Right kidney (tissue), 1 donor: Measurements from ENCODE around the gene ABAT.

Source experiments
- DNase-seq: peaks from one replicate; pipeline ENCODE4 v3.0.0-alpha.2; 2016

The ABAT gene

DNA sequence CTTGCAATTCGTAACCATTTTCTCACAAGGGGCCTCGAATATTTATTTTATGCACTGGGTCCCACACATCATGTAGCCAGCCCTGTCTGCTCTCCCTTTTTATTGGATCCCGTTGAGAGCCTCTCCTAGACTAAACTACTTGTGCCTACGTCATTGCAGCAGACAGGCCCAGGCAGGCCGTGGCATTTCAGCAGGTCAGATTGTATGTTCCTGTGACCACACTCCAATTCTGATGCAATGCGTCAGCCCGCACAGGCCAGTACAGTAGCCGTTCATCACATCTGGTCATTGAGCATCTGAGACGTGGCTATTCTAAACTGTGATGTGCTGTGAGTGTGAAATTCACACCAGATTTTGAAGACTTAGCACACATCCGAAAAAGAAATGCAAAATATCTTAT is 42.2 kb downstream of the ABAT start:
- DNase-seq: no peak

DNA sequence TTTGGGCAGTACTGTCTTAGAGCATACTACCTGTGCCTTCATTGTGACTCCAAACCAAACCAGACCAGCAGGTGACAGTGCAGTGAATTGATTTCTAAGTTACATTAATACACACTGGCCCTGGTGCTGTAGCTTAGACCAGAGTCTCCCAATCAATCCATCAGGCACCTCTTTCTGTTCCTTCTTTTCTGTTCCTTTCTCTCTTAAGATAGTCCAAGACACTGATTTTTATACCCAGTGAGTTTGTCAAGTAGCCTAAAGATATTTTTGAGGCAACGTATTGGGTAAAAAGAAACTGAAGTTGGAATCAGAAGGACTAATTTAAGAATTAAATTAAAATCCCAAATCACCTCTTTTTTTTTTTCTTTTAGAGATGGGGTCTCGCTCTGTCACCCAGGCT is 43.1 kb downstream of the ABAT start:
- DNase-seq: no peak

DNA sequence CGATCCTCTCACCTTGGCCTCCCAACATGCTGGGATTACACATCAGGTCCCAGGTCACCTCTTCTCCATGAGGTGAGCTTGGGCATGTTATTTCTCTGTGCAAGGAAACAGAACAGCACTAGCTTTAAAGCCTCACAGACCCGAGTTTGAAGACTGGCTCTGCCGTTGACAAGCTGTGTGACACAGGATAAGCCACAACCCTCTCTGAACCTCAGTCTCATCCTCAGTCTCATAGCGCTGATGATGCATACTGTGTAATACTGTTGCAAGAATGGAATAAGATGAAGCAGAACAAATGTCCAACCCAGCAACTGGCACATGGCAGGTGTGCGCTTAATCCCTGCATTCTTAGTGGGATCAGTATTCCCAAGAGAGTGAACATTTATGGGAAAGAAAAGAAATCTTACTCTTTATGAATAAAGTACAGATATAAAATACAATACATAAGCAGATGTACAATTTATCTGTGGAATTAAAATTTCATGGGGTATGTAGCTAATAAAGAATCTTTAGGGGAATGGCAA is 43.5 kb downstream of the ABAT start:
- no peak for DNase-seq

DNA sequence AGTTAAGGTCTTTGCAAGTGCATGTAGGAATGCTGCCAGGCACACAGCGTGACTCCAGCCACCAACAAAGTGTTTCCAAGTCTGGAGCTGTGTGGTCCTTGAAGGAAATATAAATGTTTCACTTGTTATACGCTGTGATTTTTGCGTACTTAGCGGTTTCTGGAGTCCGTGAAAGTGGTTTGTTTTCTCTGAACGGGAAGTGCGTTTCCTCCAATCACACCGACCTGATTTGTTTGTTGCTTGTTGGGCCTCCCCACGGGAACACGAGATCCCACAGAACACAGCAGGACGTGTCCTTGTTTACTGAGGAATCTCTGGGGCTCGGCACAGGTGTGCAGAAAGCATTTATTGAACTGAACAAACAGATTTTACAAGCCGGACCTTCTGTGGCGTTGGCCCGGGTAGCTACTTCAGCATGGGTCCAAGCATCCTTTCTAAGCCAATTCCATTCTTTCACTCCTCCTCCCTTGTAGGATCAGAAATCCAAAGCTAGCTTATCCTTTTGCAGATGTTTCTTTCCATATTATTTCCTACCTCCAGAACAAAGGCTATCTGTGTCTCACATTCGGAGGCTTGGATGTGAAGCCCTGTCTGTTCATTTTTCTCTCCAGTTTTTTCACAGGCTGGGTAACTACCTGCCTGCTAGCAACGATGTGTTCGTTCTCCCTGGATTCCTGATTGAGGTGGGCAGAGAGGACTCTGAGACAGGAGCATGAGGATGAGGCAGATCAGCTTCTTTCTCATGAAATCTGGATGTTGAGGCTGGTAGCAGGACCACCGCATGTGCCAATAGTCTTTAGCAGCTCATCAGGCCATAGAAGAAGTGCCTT is 44.6 kb downstream of the ABAT start:
- DNase-seq: no peak

- DNase-seq: peak; percentile 68
These were observed 45.9 kb downstream of the ABAT start for GRCh38 chr16:8720080-8720966.

GRCh38 chr16:8720967-8721308 is 46.5 kb downstream of the ABAT start:
- DNase-seq: no peak

DNA sequence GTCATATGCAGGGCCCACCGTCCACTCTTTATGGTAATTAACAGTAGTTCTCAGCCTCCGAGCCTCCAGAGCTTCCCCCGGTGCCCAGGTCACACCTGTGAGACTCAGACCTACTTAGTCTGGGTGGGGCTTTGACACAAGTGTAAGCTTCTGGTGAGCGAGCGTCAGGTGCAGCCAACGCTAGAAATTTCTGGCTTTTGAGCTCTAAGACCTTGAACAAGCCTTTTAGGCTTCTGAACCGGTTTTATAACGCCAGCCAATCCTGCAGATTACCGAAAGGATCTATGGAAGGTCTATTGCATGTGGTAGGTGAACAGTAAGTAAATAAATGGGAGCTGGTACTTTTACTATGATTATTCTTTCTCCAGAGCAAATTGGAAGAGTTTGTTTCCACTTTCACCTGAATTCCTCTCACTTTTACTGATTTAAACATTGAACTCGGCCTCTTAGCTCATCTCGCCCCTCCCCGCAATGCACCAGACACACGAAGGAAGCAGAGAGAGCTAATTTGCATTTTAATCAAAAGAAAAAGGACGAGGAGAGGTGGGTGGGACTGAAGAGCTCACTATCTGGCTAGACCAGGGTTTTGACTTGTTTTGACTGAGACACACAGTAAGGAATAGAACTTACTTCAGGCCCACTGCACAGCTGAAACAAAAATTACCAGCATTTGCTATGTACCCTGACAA is 47.1 kb downstream of the ABAT start:
- no peak for DNase-seq

GRCh38 chr16:8722025-8722348 is 47.6 kb downstream of the ABAT start:
- no peak for DNase-seq

- DNase-seq: no peak
These were observed 51.2 kb downstream of the ABAT start for GRCh38 chr16:8725513-8726178.

DNA sequence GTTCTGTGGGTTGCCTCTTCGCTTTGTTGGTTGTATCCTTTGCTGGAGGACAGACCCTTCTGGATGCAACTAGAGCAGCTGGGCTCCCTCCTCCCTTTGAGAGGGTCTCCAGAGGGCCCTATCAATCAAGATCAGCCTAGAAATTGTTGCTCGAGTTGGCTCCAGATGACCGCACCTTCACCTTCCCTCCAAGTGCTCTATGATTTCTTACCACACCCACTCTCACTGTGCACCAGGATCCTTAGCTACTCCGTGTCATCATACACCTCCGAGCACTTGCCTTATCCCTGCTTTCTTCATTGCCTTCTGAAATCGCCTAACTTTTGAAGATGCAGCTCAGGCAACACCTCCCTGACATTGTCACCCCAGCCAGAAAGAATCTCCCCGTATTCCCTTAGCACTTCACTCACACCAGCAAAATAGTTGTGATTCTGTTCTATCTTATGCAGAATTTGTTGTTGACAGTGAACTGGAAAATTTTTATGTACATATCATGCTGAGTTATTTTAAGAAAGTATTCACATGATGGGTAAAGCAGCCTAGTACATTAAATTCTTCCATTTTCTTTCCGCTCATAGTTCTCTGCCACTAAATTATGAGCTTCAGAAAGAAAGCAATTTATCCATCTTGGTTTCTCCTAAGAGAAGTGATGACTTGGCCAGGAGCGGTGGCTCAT is 52.9 kb downstream of the ABAT start:
- no peak for DNase-seq

DNA sequence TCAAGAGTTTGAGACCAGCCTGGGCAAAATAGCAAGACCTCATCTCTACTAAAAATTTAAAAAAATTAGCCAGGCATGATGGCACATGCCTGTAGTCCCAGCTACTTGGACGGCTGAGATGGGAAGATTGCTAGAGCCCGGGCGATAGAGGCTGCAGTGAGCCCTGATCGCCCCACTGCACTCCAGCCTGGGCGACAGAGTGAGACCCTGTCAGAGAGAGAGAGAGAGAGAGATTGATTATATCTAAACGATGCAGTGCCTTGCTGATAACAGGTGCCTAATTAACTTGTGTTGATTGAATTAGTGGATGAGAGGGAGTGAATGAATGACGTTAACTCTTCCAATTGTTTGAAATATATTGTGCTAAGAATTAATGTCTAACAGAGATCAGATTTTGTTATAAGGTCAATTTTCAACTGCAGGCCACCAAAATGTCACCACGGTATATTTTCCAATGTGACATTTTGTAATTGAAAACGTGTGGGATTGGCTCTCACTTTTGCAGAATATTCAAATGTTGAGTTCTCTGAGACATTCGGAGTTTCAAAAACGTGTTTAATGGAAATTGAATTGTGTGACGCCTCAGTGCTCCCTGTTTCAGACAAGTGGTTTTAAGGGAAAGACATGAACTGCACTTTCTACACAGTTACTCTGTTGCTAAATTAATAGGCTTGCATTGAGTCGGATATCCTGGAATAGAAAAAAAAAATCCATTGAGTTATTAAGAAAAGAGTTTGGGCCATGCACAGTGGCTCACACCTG is 53.6 kb downstream of the ABAT start:
- DNase-seq: no peak

GRCh38 chr16:8729779-8730334 is 55.4 kb downstream of the ABAT start:
- DNase-seq: no peak

DNA sequence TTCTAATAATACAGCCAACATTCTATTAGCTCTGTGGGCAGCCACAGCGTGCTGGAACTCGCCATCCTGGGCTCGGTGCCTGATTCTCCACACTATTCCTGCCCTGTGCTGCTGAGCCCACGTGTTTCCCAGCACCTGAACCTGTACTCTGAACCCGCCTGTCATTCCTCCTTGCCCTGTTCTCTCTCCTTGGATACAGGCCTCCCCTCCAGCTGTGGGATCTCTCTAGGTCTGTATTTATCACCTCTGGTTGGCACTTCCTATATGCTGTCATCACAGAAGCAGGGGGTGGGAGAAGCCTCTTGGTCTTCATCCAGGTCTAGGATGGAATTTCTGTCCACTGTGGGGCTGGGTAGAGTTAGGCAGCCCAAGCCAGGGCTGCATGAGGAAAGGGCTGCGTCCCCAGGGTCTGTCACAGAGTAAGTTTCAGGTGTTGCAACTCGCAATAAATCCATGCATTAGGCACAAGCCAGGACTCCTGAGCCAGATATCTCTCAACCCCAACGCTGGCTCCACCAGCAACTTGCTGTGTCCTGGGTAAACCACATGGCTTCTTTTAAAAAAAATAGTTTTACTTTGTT is 56.0 kb downstream of the ABAT start:
- DNase-seq: no peak

DNA sequence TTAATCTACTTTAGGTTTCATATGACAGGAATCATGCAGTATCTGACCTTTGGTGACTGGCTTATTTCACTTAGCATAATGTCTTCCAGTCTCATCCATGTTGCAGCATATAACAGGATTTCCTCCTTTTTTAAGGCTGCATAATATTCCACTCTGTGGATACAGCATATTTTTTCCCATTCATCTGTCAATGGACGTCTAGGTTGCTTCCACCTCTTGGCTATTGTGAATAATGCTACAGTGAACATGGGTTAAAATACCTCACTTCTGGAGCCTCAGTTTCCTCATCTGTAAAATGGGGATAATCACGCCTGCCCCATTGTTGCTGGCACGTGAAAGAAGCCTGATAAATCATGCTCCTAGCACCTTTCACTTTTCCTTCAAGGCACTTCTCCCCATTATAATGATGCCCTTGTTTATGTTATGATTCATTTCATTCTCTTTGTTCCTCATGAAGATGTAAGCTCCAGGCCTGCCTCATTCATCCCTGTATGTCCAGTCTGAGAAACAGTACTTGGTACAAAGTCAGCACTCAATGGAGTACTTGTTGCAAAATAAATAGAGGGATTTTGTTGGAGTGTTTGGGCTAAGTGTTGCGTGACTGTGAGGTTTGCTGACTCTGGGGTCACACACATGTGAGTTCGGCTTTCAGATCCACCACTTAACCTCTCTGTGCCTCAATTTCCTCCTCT is 59.6 kb downstream of the ABAT start:
- no peak for DNase-seq

- no peak for DNase-seq
These were observed 61.2 kb downstream of the ABAT start for GRCh38 chr16:8735574-8735973.

DNA sequence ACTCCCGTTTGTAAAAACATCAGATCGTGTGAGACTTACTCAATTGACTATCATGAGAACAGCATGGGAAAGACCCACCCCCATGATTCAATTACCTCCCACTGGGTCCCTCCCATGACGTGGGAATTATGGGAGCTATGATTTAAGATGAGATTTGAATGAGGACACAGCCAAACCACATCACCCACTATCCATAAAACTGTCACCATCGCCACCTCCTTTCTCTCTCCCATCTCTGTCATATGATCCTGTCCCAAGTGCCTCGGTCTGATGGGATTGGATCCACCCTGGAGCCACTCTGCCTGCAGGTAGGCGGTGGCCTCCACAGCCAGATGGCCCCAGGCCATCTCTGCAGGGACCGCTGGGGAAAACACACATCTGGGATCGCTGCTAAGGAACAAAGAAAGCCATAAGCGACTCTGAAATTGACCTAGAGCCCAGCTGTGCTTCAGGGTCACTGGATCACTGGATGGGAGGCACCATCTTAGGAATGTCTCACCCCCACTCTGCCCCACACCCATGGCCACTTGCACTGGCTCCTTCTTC is 61.8 kb downstream of the ABAT start:
- DNase-seq: no peak

GRCh38 chr16:8739151-8739550 is 64.7 kb downstream of the ABAT start:
- DNase-seq: no peak

GRCh38 chr16:8739989-8740704 is 65.7 kb downstream of the ABAT start:
- DNase-seq: no peak
